Smooth muscle cell (in vitro differentiated cells): Measurements from ENCODE around the gene CCDC85C. TPM values are rescaled to one million over a fixed set of nuclear protein-coding genes. Genes with fewer than 3 reads are reported as not detected.
A peak's percentile ranks its signal among the peaks of the same experiment; 100 is the strongest.

ENCODE experiments used
- DNase-seq: peaks from one replicate; lab custom pipeline; 2025; ENCODE audit not compliant: unreplicated experiment; lab: John Stamatoyannopoulos, UW
- H2AFZ ChIP-seq: fragments of 200-600 bp; sonication (generic); 2 replicates; pipeline ENCODE4 v1.6.0; 2016; ENCODE audit warnings: antibody characterized with exemption, low read depth, mild to moderate bottlenecking
- H3F3A ChIP-seq: fragments of 200-600 bp; sonication (generic); 2 replicates; pipeline ENCODE4 v1.6.0; 2017; ENCODE audit warnings: antibody characterized with exemption, low read depth
- H3K27ac ChIP-seq: fragments of 200-600 bp; sonication (generic); 2 replicates; pipeline ENCODE4 v1.5.1; 2016; ENCODE audit warnings: low read depth, mild to moderate bottlenecking
- H3K27me3 ChIP-seq: fragments of 200-600 bp; sonication (generic); 2 replicates; pipeline ENCODE4 v1.6.1; 2016; ENCODE audit warnings: low read depth, mild to moderate bottlenecking
- H3K36me3 ChIP-seq: fragments of 200-600 bp; sonication (generic); 2 replicates; pipeline ENCODE4 v1.5.1; 2016; ENCODE audit warnings: low read depth
- H3K4me1 ChIP-seq: fragments of 200-600 bp; sonication (generic); 2 replicates; pipeline ENCODE4 v1.5.1; 2016; ENCODE audit warnings: low read depth
- H3K4me2 ChIP-seq: fragments of 200-600 bp; sonication (generic); 2 replicates; pipeline ENCODE4 v1.6.0; 2016; ENCODE audit warnings: mild to moderate bottlenecking
- H3K4me3 ChIP-seq: fragments of 200-600 bp; sonication (generic); 2 replicates; pipeline ENCODE4 v1.5.1; 2016; ENCODE audit warnings: mild to moderate bottlenecking
- H3K79me2 ChIP-seq: fragments of 200-600 bp; sonication (generic); 2 replicates; pipeline ENCODE4 v1.6.0; 2016; ENCODE audit warnings: low read depth, mild to moderate bottlenecking
- H3K9ac ChIP-seq: fragments of 200-600 bp; sonication (generic); 2 replicates; pipeline ENCODE4 v1.6.0; 2016; ENCODE audit warnings: low read depth
- H3K9me3 ChIP-seq: fragments of 200-600 bp; sonication (generic); replicated peaks from 2 replicates; pipeline ENCODE4 v1.5.1; 2016; ENCODE audit warnings: low read depth
- H4K20me1 ChIP-seq: fragments of 200-600 bp; sonication (generic); 2 replicates; pipeline ENCODE4 v1.6.0; 2016; ENCODE audit warnings: low read depth
- CTCF ChIP-seq: fragments of 200-600 bp; sonication (generic); IDR thresholded peaks from 2 replicates; pipeline ENCODE4 v1.5.1; 2017; ENCODE audit warnings: borderline replicate concordance, mild to moderate bottlenecking, antibody characterized with exemption; ENCODE audit not compliant: insufficient read depth, poor library complexity, severe bottlenecking
- WGBS: methylation state at CpG from one replicate; pipeline ENCODE4 v1.1.7; 2016; ENCODE audit warnings: low lambda C conversion rate; 5-methylcytosine and 5-hydroxymethylcytosine counted together
- polyA plus RNA-seq: library from polyadenylated mRNA; unstranded; fragments of >200 nt; fragmentation: Nextera tagmentation; extraction: Ambion mirVana; gene quantifications from 2 replicates; pipeline ENCODE4 v1.2.1, GENCODE V29; 2016
- total RNA-seq: library from RNA; depleted of rRNA; stranded (reverse); fragments of >200 nt; gene quantifications from 2 replicates; pipeline ENCODE4 v1.2.3, GENCODE V29; 2014

CCDC85C gene
- total and polyA plus RNA-seq, 2 experiments from 2014 or later, result 4.0 to 6.5 TPM

GRCh38 chr14:99602054-99602787 lies 1.8 kb downstream of the CCDC85C start:
- no peak overlapping the region for H3K27ac ChIP-seq
- no peaks in the 10 kb centered on the region for H3K27me3 ChIP-seq
- DNase-seq, result no peak
- peak overlapping the region; percentile 48 for H3K4me3 ChIP-seq
- H3K4me2 ChIP-seq, result peak overlapping the region; percentile 81
- H3K4me1 ChIP-seq, result peaks cover 49% of the 10 kb centered on the region
- no peak overlapping the region for H2AFZ ChIP-seq
- peaks cover 24% of the 10 kb centered on the region for H3K79me2 ChIP-seq
- H3K9me3 ChIP-seq, result no peaks in the 10 kb centered on the region
- WGBS, result 31% methylated on average over 18 of the region's 18 CpGs
- no peak overlapping the region for H3K9ac ChIP-seq
- H4K20me1 ChIP-seq, result peaks cover 15% of the 10 kb centered on the region
- no peak for TF ChIP-seq CTCF
- H3F3A ChIP-seq, result peaks cover 13% of the 10 kb centered on the region
- H3K36me3 ChIP-seq, result no peaks in the 10 kb centered on the region

GRCh38 chr14:99601361-99601831 lies 2.6 kb downstream of the CCDC85C start:
- peaks cover 15% of the 10 kb centered on the region for H4K20me1 ChIP-seq
- H3K27ac ChIP-seq, result no peak overlapping the region
- peak overlapping the region; percentile 81 for H3K4me2 ChIP-seq
- H3K27me3 ChIP-seq, result no peaks in the 10 kb centered on the region
- peak overlapping the region; percentile 48 for H3K4me3 ChIP-seq
- WGBS, result 70% methylated on average over 8 of the region's 8 CpGs
- peaks cover 49% of the 10 kb centered on the region for H3K4me1 ChIP-seq
- DNase-seq, result no peak
- no peaks in the 10 kb centered on the region for H3K9me3 ChIP-seq
- H3K9ac ChIP-seq, result no peak overlapping the region
- no peaks in the 10 kb centered on the region for H3K36me3 ChIP-seq
- peaks cover 13% of the 10 kb centered on the region for H3F3A ChIP-seq
- no peak overlapping the region for H2AFZ ChIP-seq
- TF ChIP-seq CTCF, result no peak
- H3K79me2 ChIP-seq, result peaks cover 24% of the 10 kb centered on the region

GRCh38 chr14:99600232-99600888 lies 3.6 kb downstream of the CCDC85C start:
- no peaks in the 10 kb centered on the region for H3K36me3 ChIP-seq
- H3K9ac ChIP-seq, result no peak overlapping the region
- H3K27ac ChIP-seq, result no peak overlapping the region
- DNase-seq, result no peak
- no peaks in the 10 kb centered on the region for H3K9me3 ChIP-seq
- H3K27me3 ChIP-seq, result no peaks in the 10 kb centered on the region
- peaks cover 15% of the 10 kb centered on the region for H4K20me1 ChIP-seq
- H2AFZ ChIP-seq, result no peak overlapping the region
- peaks cover 13% of the 10 kb centered on the region for H3F3A ChIP-seq
- no peak overlapping the region for H3K4me3 ChIP-seq
- H3K4me2 ChIP-seq, result no peak overlapping the region
- peaks cover 39% of the 10 kb centered on the region for H3K4me1 ChIP-seq
- TF ChIP-seq CTCF, result no peak
- 85% methylated on average over 3 of the region's 3 CpGs for WGBS
- peaks cover 24% of the 10 kb centered on the region for H3K79me2 ChIP-seq
